ENCODE data around the gene EGFL7.

Gene EGFL7

DNA sequence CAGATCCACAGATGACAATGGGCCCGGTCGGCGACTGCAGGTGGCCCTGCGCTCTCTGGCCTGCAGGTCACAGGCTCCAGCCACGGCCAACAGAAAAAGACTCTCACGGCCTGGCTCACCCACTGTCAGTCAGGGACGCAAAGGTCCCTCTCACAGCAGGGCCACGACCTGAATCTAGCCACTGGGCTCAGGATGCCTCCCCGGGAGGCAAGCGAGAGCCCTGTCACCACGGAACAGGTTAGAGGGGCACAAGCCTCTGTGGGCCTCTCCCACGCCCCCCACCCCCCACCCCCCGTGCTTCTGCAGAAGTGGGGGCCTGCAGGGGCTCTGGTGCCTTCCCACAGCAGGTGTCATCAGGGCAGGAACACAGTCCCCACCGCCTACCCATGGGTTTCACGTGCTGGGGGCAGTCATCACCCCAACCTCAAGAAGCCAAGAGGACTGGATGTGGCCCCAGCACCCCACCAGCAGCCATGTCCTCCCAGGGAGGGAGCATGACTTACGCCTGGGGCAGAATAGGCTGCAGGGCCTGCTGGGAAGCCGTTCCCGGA, 17.3 kb upstream of the EGFL7 start:
- DNase-seq: no peak

DNA sequence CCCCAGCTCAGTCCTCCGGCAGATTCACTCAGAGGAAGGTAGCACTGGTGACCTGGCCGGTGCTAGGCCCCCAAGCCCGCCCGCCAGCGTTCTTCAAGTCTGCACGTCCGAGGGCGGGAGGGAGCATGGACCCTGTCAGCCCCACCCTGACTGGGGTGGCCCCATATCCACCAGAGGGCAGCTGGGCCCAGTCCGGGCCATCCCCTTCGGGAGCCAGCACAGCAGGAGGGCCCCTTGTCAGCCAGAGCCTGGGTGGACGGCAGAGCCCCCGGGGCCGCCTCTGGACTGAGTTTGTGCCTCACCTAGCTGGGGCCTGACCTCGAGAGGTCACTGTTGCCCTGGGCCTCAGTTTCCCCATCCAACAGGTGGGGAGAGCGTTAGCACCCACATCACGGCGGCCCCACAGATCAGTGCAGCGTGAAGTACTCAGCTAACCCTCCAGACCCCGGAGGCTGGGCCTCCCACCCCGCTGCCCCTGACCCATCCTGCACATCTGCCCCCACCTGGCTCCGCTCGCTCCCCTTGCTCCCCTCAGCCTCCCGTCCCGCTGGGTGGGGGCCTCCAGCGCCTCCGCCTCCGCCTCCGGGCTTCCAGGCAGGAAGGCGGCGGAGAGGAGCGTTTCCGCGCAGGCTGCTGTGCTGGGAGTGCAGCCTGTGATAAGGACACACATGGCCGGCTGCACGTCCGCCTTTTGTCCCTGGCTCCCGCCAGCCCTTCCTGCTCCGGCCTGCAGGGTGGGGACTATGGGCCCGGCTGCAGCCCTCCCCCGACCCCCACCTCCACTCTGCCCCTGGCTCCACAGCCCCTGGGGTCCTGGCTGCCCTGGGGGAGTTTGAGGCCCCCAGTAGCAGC, 16.6 kb upstream of the EGFL7 start:
- DNase-seq: no peak

DNA sequence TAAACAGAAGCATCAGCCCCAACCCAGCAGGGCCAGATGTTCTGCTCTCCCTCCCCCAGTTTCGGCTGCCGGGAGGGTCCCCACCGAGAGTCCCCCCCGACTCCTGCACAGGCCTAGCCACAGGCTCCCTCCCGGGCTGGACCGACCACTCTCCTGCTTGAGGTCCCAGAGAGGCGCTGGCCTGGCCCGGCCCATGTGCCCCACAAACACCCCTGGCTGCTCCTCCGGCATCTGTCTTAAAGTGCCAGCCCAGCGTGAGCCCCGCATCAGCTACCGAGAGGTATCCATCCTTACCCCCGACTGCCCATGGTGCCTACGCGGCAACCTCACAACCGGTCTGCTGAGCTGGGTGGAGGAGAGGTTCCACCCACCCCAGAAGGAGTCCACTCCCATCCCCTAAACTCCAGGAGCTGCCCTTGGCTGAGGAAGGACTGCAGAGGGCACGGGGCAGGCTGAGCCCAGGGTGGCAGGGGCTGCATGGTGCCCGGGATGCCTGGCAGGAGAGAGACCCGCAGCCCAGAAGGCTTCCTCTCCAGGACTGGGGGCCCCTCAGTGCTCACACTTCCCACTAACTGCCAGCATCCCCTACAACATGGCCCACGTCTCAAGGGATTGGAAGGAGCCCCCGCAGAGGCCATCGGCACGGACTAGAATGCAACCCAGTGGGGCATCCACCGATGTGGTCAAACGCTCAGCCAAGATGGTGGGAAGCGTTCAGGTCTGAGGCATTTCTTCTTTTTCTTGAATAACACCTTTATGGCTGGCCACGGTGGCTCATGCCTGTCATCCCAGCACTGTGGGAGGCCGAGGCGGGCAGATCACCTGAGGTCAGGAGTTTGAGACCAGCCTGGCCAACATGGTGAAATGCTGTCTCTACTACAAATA, 15.6 kb upstream of the EGFL7 start:
- DNase-seq: no peak

DNA sequence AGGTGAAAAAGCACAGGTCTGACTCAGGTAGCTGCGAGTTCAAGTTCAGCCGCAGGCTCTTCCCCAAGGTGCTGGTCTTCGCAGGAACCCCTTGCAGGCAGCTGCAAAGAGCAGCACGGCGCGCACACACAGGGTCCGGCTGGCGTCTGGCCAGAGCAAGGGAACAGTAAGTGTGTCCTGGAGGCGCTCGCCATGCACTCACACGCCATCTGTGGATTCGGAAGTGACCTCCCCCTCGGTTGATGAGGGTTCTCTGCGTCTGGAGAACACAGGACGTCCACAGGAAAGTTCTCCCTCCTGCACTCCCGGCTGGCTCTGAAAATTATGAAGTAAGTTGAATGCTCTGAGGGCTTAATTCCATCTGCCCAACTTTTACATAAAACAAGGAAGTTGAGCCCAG, 14.0 kb upstream of the EGFL7 start:
- no peak for DNase-seq

DNA sequence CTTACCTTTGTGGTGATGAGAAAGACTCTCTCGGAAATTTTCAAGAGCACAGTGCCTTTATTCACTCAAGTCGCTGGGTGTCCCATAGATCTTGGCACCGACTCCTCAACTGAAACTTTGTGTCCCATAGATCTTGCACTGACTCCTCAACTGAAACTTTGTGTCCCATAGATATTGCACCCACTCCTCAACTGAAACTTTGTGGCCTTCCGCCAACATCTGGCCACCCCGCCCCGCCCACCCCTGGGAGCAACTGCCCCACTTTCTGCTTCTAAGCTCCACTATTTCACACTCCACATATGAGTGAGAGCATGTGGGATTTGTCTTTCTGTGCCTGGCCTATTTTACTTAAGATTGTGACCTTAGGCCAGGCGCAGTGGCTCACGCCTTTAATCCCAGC, 12.7 kb upstream of the EGFL7 start:
- no peak for DNase-seq

DNA sequence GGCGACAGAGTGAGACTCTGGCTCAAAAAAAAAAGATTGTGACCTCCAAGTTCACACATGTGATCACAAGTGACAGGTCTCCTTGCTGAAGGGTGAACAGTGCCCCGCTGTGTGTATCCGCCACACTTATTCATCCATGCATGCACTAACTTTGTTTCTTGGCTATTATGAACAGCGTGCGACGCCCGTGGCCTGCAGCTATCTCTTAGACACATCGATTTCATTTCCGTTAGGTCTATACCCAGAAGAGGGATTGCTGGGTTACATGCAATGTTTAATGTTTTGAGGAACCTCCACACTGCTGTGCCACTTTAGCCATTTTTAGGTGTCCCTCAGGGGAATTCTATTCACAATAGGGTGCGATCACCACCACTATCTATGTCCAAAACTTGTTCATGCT, 12.1 kb upstream of the EGFL7 start:
- DNase-seq: no peak

DNA sequence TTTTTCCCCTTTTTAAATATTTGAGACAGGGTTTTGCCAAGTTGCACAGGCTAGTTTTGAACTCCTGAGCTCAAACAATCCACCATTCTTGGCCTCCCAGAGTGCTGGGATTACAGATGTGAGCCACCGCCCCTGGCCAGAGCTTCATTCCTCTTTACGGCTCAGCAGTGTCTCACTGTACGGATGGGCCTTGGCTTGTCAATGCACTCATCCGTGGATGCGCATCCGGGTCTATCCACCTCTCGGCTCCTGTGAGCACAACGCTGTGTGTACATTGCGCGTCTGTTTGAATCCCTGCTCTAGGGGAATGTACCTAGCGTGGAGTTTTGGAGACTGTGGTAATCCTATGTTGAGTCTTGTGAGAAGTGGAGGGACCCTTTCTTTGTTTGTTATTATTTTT, 10.9 kb upstream of the EGFL7 start:
- DNase-seq: no peak

DNA sequence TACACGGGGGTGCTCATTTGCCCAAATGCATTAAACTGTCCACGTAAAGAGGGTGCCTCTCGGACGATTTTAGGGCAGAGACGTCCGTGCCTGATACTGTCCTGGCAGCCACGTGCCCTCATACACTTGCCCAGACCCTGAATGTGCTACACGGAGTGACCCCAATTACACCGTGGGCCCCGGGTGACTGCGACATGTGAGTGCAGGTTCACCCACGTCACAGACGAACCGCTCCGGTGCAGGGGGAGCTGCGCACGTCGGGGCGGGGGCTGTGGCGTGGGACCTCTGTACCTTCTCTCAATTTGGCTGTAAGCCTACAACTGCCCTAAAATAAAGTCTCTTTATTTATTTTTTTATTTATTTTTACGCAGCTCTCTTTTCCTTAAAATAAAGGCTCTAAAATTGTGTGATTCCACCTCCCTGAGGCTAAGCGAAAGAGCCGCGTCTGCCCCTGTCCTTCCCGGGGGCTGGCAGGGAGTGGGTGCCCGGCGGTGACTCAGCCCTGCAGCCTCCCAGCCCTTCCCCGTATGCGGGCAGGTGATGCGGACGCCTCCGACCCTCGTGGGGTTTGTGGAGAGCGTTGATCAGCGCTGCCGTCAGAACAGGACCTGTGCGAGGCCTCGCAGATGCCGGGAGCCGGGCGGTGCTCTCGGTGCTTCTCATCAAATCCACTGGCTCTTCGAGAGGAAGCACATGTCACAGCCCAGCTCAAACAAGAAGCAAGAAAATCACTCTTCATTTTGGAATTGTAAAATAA, 9.2 kb upstream of the EGFL7 start:
- no peak for DNase-seq

DNA sequence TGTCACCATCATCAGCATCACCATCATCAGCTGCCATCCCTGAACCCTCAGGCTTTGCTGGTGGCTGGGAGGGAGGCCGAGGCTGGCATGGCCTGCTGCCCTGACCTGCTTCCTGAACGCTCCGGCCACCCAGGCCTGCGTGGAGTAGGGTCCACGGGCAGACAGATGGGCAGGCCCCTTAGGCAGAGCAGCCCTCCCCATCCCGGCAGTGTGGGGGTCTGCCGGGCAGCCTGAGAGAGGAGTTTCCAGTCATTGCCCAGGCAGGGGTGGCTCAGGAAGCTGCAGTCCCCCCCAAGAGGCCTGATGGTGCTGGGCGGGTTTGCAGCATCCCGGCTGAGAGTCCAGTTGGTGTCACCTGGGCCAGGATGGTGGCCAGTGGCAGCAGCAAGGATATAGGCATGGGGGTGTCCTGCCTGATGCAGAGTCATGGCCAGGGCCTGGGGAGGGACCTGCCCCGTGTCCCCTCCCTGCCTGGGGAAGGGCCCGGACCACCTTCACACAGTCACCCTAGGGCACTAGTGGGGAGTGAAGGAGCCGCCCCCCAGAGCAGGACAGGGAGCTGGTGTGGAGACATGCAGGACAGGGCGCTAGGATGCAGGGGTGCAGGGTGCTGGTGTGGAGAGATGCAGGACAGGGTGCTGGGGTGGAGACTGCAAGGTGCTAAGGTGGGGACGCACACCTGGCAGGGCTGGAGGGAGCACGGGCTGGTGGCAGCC, 7.7 kb upstream of the EGFL7 start:
- no peak for DNase-seq

DNA sequence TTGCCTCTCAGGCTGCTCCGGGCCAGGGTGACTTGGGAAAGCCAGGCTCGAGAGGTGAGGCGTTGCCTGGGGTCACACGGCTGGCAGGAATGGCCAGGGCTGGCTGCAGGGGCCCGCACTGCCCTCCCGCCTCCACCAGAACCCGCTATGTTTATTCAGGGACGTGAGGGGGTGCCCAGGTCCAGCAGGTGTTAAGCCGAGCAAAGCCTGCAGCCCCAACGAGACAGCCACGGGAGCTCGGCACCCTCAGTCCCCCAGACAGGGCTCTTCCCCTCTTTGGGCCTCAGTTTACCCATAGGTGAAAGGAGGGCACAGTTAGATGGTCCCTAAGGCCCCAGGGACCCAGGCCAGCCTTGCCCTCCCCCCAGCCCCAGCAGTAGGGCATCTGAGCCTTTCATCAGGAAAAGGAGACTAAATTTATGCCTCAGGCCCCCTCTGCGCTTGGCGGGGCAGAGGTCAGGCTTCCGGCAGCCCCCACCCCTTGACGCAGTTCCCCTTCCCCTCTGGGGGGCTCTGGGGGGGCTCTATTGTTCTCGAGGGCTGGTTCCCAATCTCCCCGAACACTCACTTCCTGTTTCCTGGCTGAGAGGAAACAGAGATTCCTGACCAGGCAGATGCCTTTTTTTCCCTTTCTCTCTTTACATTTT, 7.1 kb upstream of the EGFL7 start:
- no peak for DNase-seq

DNA sequence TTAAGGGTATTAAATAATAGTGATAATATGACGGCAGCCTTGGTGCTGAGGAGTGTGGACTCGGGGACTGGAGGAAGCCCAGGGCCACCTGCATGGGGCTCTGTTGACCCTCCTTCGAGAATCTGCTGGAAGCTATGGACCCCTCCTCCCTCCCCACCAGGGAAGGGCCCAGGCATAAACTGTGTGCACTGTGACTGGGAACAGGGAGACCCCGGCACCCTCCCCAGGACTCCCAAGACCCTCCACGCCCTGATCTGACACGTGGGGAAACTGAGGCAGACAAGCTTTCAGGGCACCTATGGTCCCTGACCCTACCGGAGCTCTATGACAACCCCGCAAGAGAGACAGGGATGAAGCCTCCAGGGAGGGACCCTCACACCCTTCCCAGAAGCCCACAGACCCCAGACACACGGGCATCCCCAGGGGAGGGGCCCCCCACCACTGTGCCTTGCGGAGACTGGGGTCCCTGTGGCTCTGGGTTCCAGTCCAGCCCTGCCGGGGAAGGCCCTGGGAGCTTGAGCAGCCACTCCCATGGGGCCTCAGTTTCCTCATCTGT, 6.5 kb upstream of the EGFL7 start:
- DNase-seq: no peak

DNA sequence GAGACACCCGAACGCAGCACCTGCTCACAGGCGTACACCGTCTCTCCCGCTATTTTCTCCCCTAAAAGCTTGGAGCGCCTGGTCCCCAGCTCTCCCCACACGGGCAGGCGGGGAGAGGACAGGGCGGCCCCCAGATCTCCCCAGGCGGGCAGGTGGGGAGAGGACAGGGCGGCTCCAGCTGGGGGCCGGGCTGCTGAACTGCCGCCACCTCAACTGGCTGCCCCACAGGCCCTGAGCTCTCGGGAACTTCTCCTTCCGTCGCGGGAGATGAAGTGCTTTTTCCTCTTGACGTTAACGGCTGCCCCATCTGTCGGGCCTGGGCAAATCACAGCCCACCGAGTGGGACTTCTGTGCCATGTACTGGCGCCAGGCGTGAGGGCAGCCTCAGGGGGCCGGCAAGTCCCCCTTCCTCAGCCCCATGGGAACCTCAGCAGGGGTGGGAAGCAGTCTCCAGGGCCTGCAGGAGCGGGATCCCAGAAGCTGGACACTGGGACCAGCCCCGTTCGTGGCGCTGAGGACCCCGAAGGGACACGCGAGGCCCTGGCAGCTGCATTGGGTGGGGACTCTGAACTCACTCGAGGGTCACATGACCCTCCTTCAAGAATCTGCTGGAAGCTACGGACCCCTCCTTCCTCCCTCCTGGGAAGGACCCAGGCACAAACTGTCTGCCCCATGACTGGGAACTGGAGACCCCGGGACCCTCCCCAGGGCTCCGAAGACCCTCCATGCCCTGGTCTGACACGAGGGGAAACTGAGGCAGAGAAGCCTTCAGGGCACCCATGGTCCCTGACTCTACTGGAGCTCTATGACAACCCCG, 5.7 kb upstream of the EGFL7 start:
- DNase-seq: no peak

DNA sequence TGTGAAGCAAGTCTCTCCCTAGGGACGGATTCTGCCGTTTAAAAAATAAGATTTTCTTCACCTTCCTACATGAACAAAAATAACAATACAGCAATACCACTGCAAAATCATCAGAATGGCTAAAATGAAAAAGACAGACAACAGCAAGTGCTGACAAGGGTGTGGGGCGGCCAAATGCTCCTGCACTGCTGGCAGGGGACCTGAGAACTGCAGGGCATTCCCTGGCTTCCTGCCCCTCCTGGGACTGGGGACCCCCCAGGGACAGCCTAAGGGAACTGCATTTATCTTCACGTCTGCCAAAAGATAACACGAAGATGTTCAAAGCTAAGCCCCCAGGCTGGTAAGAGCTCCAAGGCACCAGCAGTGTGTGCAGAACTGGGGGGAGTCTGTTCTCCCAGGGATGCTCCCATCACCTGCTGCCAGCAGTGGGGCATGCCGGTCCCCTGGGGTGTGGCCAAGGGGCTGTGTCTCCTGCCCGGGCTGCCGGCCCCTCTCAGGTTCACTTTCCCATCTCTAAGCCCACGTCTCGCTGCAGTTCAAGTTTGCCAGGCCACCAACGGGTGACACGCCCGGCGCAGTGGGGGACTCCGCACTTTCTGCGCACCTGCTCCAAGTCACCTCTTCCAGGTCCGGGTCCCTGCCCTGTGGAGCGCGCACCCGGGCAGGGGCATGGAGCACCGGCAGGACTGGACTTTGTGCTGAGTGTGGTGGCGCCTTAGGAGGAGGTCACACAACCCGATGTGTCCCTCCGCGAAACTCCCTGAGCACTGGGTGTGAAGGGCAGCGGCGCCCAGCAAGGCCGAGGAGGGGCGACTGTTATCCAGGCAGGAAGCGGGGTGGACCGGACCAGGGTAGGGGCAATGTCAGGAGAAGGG, 4.5 kb upstream of the EGFL7 start:
- DNase-seq: no peak

DNA sequence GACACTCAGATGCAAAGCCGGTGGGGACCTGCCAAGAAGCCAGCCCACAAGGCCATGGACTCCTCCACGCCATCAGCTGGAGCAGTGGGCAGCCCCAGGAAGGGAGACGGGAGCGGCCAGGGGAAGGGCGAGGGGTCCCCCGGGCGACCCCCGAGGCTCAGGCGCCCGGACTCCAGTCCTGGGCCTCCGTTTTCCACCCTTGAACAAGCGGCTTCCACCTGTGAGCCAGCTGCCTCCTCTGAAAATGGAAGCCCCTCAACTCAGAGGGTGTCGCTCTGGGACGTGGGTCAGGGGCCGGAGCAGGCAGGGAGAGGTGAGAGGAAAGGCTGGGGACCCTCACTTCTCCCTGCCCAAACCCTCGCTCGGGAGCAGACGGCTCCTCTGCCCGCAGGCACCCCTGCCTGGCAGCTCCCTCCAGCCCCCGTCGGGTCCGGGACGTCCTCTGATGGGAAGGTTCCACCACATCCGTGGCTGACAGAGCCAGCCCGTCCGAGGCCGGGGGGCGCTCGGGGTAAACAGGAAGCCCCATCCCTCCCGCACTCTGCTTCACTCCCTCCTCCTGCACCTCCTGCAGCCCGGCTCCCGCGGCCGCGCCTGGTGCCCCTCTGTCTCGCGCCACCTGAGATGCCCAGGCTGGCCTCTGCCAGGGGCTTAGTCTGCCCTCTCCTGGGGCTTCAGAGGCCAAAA, 3.7 kb upstream of the EGFL7 start:
- no peak for DNase-seq

DNA sequence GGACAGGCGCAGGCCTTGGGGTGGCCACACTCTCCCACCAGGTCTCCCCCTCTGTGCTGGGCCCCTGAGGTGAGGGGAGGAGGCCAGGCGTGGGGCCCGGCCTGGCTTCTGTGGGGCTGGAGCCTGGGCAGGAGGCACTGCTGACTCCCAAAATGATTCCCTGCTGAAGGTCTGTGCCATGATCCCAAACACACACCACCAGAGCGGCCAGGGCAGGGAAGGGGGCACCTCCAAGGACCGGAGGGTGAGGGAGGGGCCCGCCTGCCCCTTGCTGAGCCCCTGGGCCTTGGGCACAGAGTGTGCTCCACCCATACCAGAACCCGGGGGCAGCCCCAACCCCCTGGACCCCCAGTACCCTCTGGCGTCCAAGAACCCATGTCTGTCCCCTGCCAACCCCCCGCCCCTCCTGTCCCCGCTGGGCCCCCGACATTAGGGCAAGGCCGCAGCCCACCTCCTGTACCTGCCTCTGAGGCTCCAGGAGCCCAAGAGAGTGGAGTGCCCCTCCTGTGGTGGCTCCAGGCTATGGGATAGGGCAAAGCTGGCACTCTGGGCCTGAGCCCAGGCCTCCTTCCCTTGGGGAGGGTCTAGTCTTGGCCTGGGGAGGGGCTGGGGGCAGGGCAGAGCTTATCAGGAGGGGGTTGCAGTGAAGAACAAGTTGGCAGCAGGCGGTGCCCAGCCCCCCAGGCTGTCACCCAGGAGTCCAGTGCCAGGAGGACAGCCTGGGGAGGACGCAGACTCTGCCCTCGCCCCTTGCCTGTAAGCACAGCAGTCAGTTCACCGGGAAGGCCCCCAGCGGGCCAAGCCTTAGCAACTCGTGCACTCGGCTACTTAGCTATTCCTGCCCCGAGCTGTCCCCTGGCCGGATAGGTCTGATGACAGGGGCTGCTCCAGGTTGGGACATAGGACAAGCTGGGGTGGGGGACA, 2.6 kb upstream of the EGFL7 start:
- no peak for DNase-seq

DNA sequence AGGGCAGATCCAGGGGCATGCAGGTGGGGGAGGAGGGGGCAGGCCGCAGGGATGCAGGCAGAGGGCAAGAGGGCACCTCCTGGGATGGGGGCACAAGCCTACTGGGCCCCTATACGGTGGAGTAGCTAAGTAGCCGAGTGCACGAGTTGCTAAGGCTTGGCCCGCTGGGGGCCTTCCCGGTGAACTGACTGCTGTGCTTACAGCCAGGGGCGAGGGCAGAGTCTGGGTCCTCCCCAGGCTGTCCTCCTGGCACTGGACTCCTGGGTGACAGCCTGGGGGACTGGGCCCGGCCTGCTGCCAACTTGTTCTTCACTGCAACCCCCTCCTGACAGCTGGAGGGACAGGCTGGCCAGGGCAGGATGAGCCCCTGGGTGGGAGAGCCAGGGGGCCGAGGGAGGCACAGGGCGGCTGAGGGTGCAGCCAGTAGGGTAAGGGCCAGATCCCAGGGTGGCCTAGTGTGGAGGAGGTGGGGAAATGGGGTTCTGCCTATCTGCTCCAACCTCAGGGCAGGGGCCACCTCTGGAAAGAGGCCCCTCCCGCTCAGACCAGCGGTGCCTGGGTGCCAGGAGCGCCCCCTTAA, 1.7 kb upstream of the EGFL7 start:
- DNase-seq: no peak

DNA sequence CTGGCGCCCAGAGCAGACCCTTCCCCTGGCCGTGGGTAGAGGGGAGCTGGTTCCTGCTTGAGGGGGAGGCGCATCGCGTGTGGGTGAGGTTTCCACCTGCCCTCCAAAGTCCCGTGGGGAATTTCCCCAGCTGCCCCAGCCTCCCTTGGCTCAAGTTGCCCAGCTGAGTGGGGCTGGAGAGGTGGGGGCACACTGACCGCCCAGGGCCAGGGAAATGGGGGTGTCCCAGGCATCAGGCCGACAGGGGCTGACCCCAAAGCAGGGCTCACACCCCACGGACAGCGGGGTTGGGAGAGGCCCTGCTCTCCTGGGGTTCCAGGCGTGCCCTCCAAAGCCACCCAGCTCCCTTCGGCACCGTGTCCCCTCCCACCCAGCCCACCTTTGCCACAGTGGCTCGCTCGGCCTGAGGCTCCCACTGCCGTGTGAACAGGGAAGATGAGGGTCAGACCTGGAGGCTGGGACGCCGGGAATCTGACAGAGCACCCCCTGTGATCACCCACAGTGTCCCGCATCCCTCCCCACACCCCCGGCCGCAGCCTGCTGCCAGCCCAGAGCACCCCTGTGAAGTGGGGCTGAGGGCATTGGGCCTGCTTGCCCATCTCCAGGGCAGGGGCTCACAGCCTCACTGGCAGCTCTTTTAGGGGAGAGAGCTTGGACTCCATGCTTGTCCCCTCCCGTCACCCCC, 933 bp upstream of the EGFL7 start:
- no peak for DNase-seq

Measured in islet precursor cell (in vitro differentiated cells).